Measurements from ENCODE around the gene FAM181A. TPM values are rescaled to one million over a fixed set of nuclear protein-coding genes. Genes with fewer than 3 reads are reported as not detected.

Gene FAM181A
- total RNA-seq, 1 experiment from 2014 or later, result not detected

DNA sequence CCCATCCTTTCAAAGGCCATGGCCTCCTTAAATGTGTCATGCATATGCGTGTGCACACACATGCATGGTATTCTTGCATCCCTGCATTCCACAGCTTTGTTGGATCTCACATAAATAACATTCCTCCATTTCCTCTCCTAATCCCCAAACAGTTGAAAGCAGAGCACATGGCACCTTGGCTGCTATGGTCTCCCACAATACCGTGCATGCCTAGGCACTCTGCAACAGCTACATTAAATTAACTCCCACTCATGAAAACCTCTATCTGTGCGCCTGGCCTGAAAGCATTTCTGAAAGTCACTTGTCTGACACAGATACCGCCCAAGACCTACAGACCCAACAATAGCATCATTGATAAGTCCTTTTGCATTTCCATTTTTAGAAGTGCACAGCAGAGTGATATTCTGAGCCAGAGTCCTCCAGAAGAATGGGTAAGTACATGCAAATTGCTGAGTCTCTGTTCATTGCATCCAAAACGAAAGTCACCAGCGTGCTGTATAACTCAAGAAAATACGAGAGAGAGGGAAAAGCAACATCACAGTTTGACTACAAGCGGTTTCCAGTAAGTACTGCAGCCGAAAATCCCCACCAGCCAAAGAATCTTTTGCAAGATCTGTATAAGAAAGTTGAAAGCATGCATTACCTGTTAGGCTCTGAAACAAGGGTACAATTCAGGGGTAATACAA, 48.8 kb downstream of the FAM181A start:
- H3K36me3 ChIP-seq (ENCODE audit: low read depth), result no peaks in the 10 kb centered on the region
- no peaks in the 10 kb centered on the region for H3F3A ChIP-seq (ENCODE audit: insufficient read depth, low read depth)
- no peaks in the 10 kb centered on the region for H3K79me2 ChIP-seq (ENCODE audit: low read depth)
- no peaks in the 10 kb centered on the region for H3K9me2 ChIP-seq (ENCODE audit: insufficient read depth)
- no peak for DNase-seq
- no peak overlapping the region for H2AFZ ChIP-seq
- CTCF ChIA-PET, result no interaction called here
- no TSS peak for BruUV-seq (replicated peaks)
- H3K4me1 ChIP-seq (replicated peaks; ENCODE audit: insufficient read depth), result no peaks in the 10 kb centered on the region
- no peak overlapping the region for H3K4me2 ChIP-seq
- no peaks in the 10 kb centered on the region for H4K20me1 ChIP-seq (ENCODE audit: insufficient read depth)
- no peak for TF ChIP-seq EZH2 (IDR thresholded peaks at IDR 0.05; ENCODE audit: low read depth)
- TF ChIP-seq, protein P1, sequence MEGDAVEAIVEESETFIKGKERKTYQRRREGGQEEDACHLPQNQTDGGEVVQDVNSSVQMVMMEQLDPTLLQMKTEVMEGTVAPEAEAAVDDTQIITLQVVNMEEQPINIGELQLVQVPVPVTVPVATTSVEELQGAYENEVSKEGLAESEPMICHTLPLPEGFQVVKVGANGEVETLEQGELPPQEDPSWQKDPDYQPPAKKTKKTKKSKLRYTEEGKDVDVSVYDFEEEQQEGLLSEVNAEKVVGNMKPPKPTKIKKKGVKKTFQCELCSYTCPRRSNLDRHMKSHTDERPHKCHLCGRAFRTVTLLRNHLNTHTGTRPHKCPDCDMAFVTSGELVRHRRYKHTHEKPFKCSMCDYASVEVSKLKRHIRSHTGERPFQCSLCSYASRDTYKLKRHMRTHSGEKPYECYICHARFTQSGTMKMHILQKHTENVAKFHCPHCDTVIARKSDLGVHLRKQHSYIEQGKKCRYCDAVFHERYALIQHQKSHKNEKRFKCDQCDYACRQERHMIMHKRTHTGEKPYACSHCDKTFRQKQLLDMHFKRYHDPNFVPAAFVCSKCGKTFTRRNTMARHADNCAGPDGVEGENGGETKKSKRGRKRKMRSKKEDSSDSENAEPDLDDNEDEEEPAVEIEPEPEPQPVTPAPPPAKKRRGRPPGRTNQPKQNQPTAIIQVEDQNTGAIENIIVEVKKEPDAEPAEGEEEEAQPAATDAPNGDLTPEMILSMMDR (conservative IDR thresholded peaks at IDR 0.05), result no peak
- no peaks in the 10 kb centered on the region for H3K27me3 ChIP-seq (ENCODE audit: insufficient read depth, low read depth)
- POLR2A ChIA-PET (ENCODE audit: unreplicated experiment), result no interaction called here
- no peaks in the 10 kb centered on the region for H3K9me3 ChIP-seq (ENCODE audit: insufficient read depth, low read depth)
- H3K4me3 ChIP-seq, result no peak overlapping the region
- intact Hi-C loops (cut with micrococcal nuclease; ENCODE audit: unreplicated experiment), result no loop called here
- H3K27ac ChIP-seq, result no peak overlapping the region

DNA sequence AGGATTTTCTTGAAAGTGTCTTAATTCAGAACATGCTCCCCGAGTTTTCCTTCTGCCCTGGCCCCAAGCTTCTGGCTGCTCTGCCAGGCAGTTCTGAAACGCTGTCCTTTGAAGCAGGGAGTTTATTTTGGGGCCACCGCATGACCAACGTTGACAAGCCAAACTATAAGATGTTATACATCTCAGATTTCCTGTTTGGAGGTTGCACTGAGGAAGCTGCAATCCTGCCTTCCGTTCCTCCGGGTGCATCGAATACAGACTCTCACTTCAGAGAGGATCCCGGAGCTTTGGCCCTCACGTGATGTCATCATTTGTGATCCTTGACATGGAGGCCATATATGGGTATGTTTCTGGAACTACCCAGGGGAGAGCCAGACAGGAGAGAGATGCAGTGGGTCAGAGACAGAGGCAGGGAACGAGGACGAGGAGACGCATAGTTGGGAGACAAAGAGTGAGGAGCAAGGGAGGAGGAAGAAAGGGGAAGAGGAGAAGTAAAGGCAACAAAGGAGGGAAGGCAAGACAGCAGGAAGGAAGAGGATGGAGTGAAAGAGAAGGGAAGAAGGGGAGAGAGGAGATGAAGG, 49.4 kb downstream of the FAM181A start, which contains the start of gene ASB2:
ASB2 (minus strand) TSS at position 94 of the 581 bp plus-strand sequence. CDS start 12,031 bp downstream, outside the sequence.
- no peaks in the 10 kb centered on the region for H3K9me3 ChIP-seq (ENCODE audit: insufficient read depth, low read depth)
- no peak within 1 kb of the TSS for H2AFZ ChIP-seq
- H3K9me2 ChIP-seq (ENCODE audit: insufficient read depth), result no peaks in the 10 kb centered on the region
- H4K20me1 ChIP-seq (ENCODE audit: insufficient read depth), result no peaks in the 10 kb centered on the region
- H3K4me2 ChIP-seq, result no peak within 1 kb of the TSS
- POLR2A ChIA-PET (ENCODE audit: unreplicated experiment), result no interaction called here
- no peak within 1 kb of the TSS for H3K27ac ChIP-seq
- intact Hi-C loops (cut with micrococcal nuclease; ENCODE audit: unreplicated experiment), result no loop called here
- H3K4me3 ChIP-seq, result no peak within 1 kb of the TSS
- no peak for DNase-seq
- BruUV-seq (replicated peaks), result no TSS peak
- H3F3A ChIP-seq (ENCODE audit: insufficient read depth, low read depth), result no peaks in the 10 kb centered on the region
- H3K36me3 ChIP-seq (ENCODE audit: low read depth), result no peaks in the 10 kb centered on the region
- H3K79me2 ChIP-seq (ENCODE audit: low read depth), result no peaks in the 10 kb centered on the region
- TF ChIP-seq EZH2 (IDR thresholded peaks at IDR 0.05; ENCODE audit: low read depth), result no peak
- TF ChIP-seq, protein P1 (conservative IDR thresholded peaks at IDR 0.05), result no peak
- no peaks in the 10 kb centered on the region for H3K4me1 ChIP-seq (replicated peaks; ENCODE audit: insufficient read depth)
- CTCF ChIA-PET, result no interaction called here
- H3K27me3 ChIP-seq (ENCODE audit: insufficient read depth, low read depth), result no peaks in the 10 kb centered on the region

DNA sequence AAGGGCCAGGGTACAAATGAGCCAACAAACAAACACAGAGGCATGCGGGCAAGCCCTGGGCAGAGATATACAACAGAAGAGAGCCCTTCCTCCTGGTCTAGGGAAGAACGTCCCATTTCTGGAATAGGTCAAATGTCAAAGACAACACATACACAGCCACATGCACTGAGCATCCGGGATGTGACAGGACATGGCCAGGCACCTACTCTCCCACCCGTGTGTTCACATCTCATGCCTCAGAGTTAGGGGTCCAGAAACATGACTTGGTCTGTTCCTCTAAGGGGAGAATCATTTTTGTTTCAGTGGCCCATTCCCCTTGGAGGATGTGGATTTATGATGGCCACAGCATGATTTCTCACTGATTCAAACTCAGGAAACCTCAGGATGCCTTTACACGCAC, 50.0 kb downstream of the FAM181A start:
- DNase-seq, result no peak
- no peak overlapping the region for H2AFZ ChIP-seq
- no peaks in the 10 kb centered on the region for H3K4me1 ChIP-seq (replicated peaks; ENCODE audit: insufficient read depth)
- H3K27me3 ChIP-seq (ENCODE audit: insufficient read depth, low read depth), result no peaks in the 10 kb centered on the region
- H3F3A ChIP-seq (ENCODE audit: insufficient read depth, low read depth), result no peaks in the 10 kb centered on the region
- H3K9me2 ChIP-seq (ENCODE audit: insufficient read depth), result no peaks in the 10 kb centered on the region
- no TSS peak for BruUV-seq (replicated peaks)
- no peak overlapping the region for H3K27ac ChIP-seq
- CTCF ChIA-PET, result no interaction called here
- POLR2A ChIA-PET (ENCODE audit: unreplicated experiment), result no interaction called here
- H3K9me3 ChIP-seq (ENCODE audit: insufficient read depth, low read depth), result no peaks in the 10 kb centered on the region
- H3K79me2 ChIP-seq (ENCODE audit: low read depth), result no peaks in the 10 kb centered on the region
- TF ChIP-seq, protein P1 (conservative IDR thresholded peaks at IDR 0.05), result no peak
- no peak for TF ChIP-seq EZH2 (IDR thresholded peaks at IDR 0.05; ENCODE audit: low read depth)
- no peaks in the 10 kb centered on the region for H3K36me3 ChIP-seq (ENCODE audit: low read depth)
- H3K4me3 ChIP-seq, result no peak overlapping the region
- H3K4me2 ChIP-seq, result no peak overlapping the region
- no peaks in the 10 kb centered on the region for H4K20me1 ChIP-seq (ENCODE audit: insufficient read depth)
- intact Hi-C loops (cut with micrococcal nuclease; ENCODE audit: unreplicated experiment), result no loop called here
